Measurements from ENCODE around the gene SMCP. TPM values are rescaled to one million over a fixed set of nuclear protein-coding genes. Genes with fewer than 3 reads are reported as not detected.

The SMCP gene
- total RNA-seq, 1 donor from 2014 or later, result not detected

GRCh38 chr1:152884966-152885624, 7.0 kb downstream of the SMCP start:
- Mint-ChIP-seq H3K9me3 (ENCODE audit: unreplicated experiment) (no peaks in the 10 kb centered on the region), H3K4me3 (ENCODE audit: unreplicated experiment) (no peak overlapping the region), H3K36me3 (ENCODE audit: unreplicated experiment) (peaks cover under 1% of the 10 kb centered on the region), H3K27me3 (ENCODE audit: unreplicated experiment) (peaks cover 4% of the 10 kb centered on the region), H3K27ac (ENCODE audit: unreplicated experiment) (no peak overlapping the region), H3K4me1 (ENCODE audit: low read depth, unreplicated experiment) (no peaks in the 10 kb centered on the region)
- no peak for DNase-seq
- no peak for TF ChIP-seq CTCF (IDR thresholded peaks at IDR 0.05; ENCODE audit: partially characterized antibody, unreplicated experiment)

GRCh38 chr1:152886085-152886484, 8.0 kb downstream of the SMCP start:
- H3K27ac Mint-ChIP-seq (ENCODE audit: unreplicated experiment), result no peak overlapping the region
- no peak for DNase-seq
- H3K36me3 Mint-ChIP-seq (ENCODE audit: unreplicated experiment), result no peaks in the 10 kb centered on the region

GRCh38 chr1:152886758-152887409, 8.8 kb downstream of the SMCP start:
- Mint-ChIP-seq H3K36me3 (ENCODE audit: unreplicated experiment) (no peaks in the 10 kb centered on the region), H3K9me3 (ENCODE audit: unreplicated experiment) (no peaks in the 10 kb centered on the region), H3K4me3 (ENCODE audit: unreplicated experiment) (no peak overlapping the region), H3K27ac (ENCODE audit: unreplicated experiment) (no peak overlapping the region), H3K27me3 (ENCODE audit: unreplicated experiment) (peaks cover 2% of the 10 kb centered on the region), H3K4me1 (ENCODE audit: low read depth, unreplicated experiment) (no peaks in the 10 kb centered on the region)
- TF ChIP-seq CTCF (IDR thresholded peaks at IDR 0.05; ENCODE audit: partially characterized antibody, unreplicated experiment), result no peak
- DNase-seq, result no peak

More at GRCh38 chr1:152886085-152886484, 8.0 kb downstream of the SMCP start:
- no peaks in the 10 kb centered on the region for H3K4me1 Mint-ChIP-seq (ENCODE audit: low read depth, unreplicated experiment)
- no peaks in the 10 kb centered on the region for H3K9me3 Mint-ChIP-seq (ENCODE audit: unreplicated experiment)
- H3K27me3 Mint-ChIP-seq (ENCODE audit: unreplicated experiment), result peaks cover 2% of the 10 kb centered on the region
- TF ChIP-seq CTCF (IDR thresholded peaks at IDR 0.05; ENCODE audit: partially characterized antibody, unreplicated experiment), result no peak
- H3K4me3 Mint-ChIP-seq (ENCODE audit: unreplicated experiment), result no peak overlapping the region

GRCh38 chr1:152888126-152888525, 10.0 kb downstream of the SMCP start:
- H3K36me3 Mint-ChIP-seq (ENCODE audit: unreplicated experiment), result no peaks in the 10 kb centered on the region

More at GRCh38 chr1:152888126-152888525, 10.0 kb downstream of the SMCP start:
- H3K4me1 Mint-ChIP-seq (ENCODE audit: low read depth, unreplicated experiment), result no peaks in the 10 kb centered on the region
- TF ChIP-seq CTCF (IDR thresholded peaks at IDR 0.05; ENCODE audit: partially characterized antibody, unreplicated experiment), result no peak
- H3K4me3 Mint-ChIP-seq (ENCODE audit: unreplicated experiment), result no peak overlapping the region
- no peaks in the 10 kb centered on the region for H3K27me3 Mint-ChIP-seq (ENCODE audit: unreplicated experiment)
- no peaks in the 10 kb centered on the region for H3K9me3 Mint-ChIP-seq (ENCODE audit: unreplicated experiment)
- DNase-seq, result no peak
- no peak overlapping the region for H3K27ac Mint-ChIP-seq (ENCODE audit: unreplicated experiment)
